SK-N-SH treated with all-trans-retinoic acid at 6 μM for 48 hours (cell line): ENCODE measurements around the gene KEAP1.

ENCODE experiments used
- ATAC-seq: fragments of 200-7000 bp; cut with Tn5 transposase; 3 replicates; pipeline ENCODE4 v1.9.1; 2020; ENCODE audit warnings: mild to moderate bottlenecking, moderate library complexity
- ARNTL ChIP-seq: fragments of 450-650 bp; formaldehyde crosslinking; IDR thresholded peaks from 2 replicates; pipeline ENCODE4 v1.5.0; 2020; ENCODE audit warnings: low read depth, mild to moderate bottlenecking, moderate library complexity, borderline replicate concordance
- BACH2 ChIP-seq: fragments of 250-450 bp; sonication (Bioruptor Pico); IDR thresholded peaks from 2 replicates; pipeline ENCODE4 v1.9.0; 2021; ENCODE audit warnings: mild to moderate bottlenecking, borderline replicate concordance
- CSDC2 ChIP-seq: fragments of 250-450 bp; sonication (Bioruptor Pico); IDR thresholded peaks from 2 replicates; pipeline ENCODE4 v1.5.0; 2020; ENCODE audit warnings: mild to moderate bottlenecking, moderate library complexity
- ESRRG ChIP-seq: fragments of 250-450 bp; sonication (Bioruptor Pico); IDR thresholded peaks from 2 replicates; pipeline ENCODE4 v1.6.1; 2021; ENCODE audit warnings: mild to moderate bottlenecking
- GLIS3 ChIP-seq: fragments of 250-450 bp; sonication (Bioruptor Pico); IDR thresholded peaks from 2 replicates; pipeline ENCODE4 v1.5.0; 2020; ENCODE audit warnings: mild to moderate bottlenecking, moderate library complexity
- ISL1 ChIP-seq: fragments of 250-450 bp; sonication (Bioruptor Pico); IDR thresholded peaks from 2 replicates; pipeline ENCODE4 v2.1.2; 2022; ENCODE audit warnings: mild to moderate bottlenecking, moderate library complexity
- PPARA ChIP-seq: fragments of 250-450 bp; sonication (Bioruptor Pico); IDR thresholded peaks from 2 replicates; pipeline ENCODE4 v1.5.0; 2020; ENCODE audit warnings: mild to moderate bottlenecking, borderline replicate concordance
- RARB ChIP-seq: fragments of 250-450 bp; sonication (Bioruptor Pico); IDR thresholded peaks from 2 replicates; pipeline ENCODE4 v1.8.0; 2021; ENCODE audit warnings: mild to moderate bottlenecking, moderate library complexity
- SNAI2 ChIP-seq: fragments of 250-450 bp; sonication (Bioruptor Pico); IDR thresholded peaks from 2 replicates; pipeline ENCODE4 v1.5.0; 2020; ENCODE audit warnings: mild to moderate bottlenecking, moderate library complexity
- TCF4 ChIP-seq: fragments of 250-450 bp; sonication (Bioruptor Pico); IDR thresholded peaks from 2 replicates; pipeline ENCODE4 v1.8.0; 2021; ENCODE audit warnings: mild to moderate bottlenecking, moderate library complexity, borderline replicate concordance
- TOX ChIP-seq: fragments of 250-450 bp; sonication (Bioruptor Pico); IDR thresholded peaks from 2 replicates; pipeline ENCODE4 v1.8.0; 2021; ENCODE audit warnings: mild to moderate bottlenecking, moderate library complexity, borderline replicate concordance
- ZC3H10 ChIP-seq: fragments of 250-450 bp; sonication (Bioruptor Pico); IDR thresholded peaks from 2 replicates; pipeline ENCODE4 v1.5.1; 2021; ENCODE audit warnings: mild to moderate bottlenecking, moderate library complexity
- ZFP3 ChIP-seq: fragments of 250-450 bp; sonication (Bioruptor Pico); IDR thresholded peaks from 2 replicates; pipeline ENCODE4 v1.5.0; 2020; ENCODE audit warnings: mild to moderate bottlenecking, moderate library complexity
- ZFP30 ChIP-seq: fragments of 450-650 bp; formaldehyde crosslinking; IDR thresholded peaks from 2 replicates; pipeline ENCODE4 v1.5.0; 2022; ENCODE audit warnings: mild to moderate bottlenecking, moderate library complexity
- ZNF565 ChIP-seq: fragments of 450-650 bp; formaldehyde crosslinking; conservative IDR thresholded peaks from 2 replicates; pipeline ENCODE4 v1.5.0; 2020; ENCODE audit warnings: low read depth, mild to moderate bottlenecking, moderate library complexity
- ZNF70 ChIP-seq: fragments of 450-650 bp; formaldehyde crosslinking; IDR thresholded peaks from 2 replicates; pipeline ENCODE4 v1.5.0; 2020; ENCODE audit warnings: mild to moderate bottlenecking, moderate library complexity
- ZNF8 ChIP-seq: fragments of 450-650 bp; formaldehyde crosslinking; IDR thresholded peaks from 2 replicates; pipeline ENCODE4 v1.5.0; 2020; ENCODE audit warnings: mild to moderate bottlenecking, moderate library complexity
- TF ChIP-seq, protein P1 (sequence below): fragments of 250-450 bp; sonication (Bioruptor Pico); IDR thresholded peaks from 2 replicates; pipeline ENCODE4 v1.8.0; 2020; ENCODE audit warnings: mild to moderate bottlenecking, moderate library complexity, borderline replicate concordance
- TF ChIP-seq, protein P2 (sequence below): fragments of 250-450 bp; sonication (Bioruptor Pico); IDR thresholded peaks from 2 replicates; pipeline ENCODE4 v1.8.0; 2021; ENCODE audit warnings: low read depth, mild to moderate bottlenecking, moderate library complexity, borderline replicate concordance
- TF ChIP-seq, protein P3 (sequence below): fragments of 250-450 bp; sonication (Bioruptor Pico); IDR thresholded peaks from 2 replicates; pipeline ENCODE4 v1.5.0; 2020; ENCODE audit warnings: mild to moderate bottlenecking, moderate library complexity
- TF ChIP-seq, protein P4 (sequence below): fragments of 250-450 bp; sonication (Bioruptor Pico); IDR thresholded peaks from 2 replicates; pipeline ENCODE4 v1.5.1; 2020; ENCODE audit warnings: low read depth, mild to moderate bottlenecking, moderate library complexity
- TF ChIP-seq, protein P5 (sequence below): fragments of 250-450 bp; sonication (Bioruptor Pico); IDR thresholded peaks from 2 replicates; pipeline ENCODE4 v1.5.1; 2021; ENCODE audit warnings: mild to moderate bottlenecking, moderate library complexity

KEAP1 gene

DNA sequence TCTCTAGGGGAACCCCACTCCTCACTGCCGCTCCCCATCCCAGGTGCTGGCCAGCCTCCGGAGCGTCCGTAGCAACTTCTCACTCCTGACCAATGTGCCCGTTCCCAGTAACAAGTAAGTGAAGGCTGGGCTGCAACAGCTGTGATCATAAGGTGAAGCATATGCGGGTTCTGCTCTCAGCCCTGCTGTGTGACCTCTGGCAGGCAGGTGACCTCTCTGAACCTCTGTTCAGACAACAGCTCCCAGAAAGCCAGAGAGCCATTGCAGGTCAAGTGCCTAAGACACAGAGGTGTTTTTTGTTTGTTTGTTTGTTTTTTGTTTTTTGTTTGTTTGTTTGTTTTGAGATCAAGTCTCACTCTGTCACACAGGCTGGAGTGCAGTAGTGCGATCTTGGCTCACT lies 54.1 kb downstream of the KEAP1 start:
- TF ChIP-seq, protein P1, sequence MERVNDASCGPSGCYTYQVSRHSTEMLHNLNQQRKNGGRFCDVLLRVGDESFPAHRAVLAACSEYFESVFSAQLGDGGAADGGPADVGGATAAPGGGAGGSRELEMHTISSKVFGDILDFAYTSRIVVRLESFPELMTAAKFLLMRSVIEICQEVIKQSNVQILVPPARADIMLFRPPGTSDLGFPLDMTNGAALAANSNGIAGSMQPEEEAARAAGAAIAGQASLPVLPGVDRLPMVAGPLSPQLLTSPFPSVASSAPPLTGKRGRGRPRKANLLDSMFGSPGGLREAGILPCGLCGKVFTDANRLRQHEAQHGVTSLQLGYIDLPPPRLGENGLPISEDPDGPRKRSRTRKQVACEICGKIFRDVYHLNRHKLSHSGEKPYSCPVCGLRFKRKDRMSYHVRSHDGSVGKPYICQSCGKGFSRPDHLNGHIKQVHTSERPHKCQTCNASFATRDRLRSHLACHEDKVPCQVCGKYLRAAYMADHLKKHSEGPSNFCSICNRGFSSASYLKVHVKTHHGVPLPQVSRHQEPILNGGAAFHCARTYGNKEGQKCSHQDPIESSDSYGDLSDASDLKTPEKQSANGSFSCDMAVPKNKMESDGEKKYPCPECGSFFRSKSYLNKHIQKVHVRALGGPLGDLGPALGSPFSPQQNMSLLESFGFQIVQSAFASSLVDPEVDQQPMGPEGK (CRISPR knock-in tag), result no peak
- TF ChIP-seq, protein P2, sequence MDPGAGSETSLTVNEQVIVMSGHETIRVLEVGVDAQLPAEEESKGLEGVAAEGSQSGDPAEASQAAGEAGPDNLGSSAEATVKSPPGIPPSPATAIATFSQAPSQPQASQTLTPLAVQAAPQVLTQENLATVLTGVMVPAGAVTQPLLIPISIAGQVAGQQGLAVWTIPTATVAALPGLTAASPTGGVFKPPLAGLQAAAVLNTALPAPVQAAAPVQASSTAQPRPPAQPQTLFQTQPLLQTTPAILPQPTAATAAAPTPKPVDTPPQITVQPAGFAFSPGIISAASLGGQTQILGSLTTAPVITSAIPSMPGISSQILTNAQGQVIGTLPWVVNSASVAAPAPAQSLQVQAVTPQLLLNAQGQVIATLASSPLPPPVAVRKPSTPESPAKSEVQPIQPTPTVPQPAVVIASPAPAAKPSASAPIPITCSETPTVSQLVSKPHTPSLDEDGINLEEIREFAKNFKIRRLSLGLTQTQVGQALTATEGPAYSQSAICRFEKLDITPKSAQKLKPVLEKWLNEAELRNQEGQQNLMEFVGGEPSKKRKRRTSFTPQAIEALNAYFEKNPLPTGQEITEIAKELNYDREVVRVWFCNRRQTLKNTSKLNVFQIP (CRISPR knock-in tag), result no peak
- TF ChIP-seq, protein P3, sequence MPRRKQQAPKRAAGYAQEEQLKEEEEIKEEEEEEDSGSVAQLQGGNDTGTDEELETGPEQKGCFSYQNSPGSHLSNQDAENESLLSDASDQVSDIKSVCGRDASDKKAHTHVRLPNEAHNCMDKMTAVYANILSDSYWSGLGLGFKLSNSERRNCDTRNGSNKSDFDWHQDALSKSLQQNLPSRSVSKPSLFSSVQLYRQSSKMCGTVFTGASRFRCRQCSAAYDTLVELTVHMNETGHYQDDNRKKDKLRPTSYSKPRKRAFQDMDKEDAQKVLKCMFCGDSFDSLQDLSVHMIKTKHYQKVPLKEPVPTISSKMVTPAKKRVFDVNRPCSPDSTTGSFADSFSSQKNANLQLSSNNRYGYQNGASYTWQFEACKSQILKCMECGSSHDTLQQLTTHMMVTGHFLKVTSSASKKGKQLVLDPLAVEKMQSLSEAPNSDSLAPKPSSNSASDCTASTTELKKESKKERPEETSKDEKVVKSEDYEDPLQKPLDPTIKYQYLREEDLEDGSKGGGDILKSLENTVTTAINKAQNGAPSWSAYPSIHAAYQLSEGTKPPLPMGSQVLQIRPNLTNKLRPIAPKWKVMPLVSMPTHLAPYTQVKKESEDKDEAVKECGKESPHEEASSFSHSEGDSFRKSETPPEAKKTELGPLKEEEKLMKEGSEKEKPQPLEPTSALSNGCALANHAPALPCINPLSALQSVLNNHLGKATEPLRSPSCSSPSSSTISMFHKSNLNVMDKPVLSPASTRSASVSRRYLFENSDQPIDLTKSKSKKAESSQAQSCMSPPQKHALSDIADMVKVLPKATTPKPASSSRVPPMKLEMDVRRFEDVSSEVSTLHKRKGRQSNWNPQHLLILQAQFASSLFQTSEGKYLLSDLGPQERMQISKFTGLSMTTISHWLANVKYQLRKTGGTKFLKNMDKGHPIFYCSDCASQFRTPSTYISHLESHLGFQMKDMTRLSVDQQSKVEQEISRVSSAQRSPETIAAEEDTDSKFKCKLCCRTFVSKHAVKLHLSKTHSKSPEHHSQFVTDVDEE (CRISPR knock-in tag), result no peak
- TF ChIP-seq, protein P4, sequence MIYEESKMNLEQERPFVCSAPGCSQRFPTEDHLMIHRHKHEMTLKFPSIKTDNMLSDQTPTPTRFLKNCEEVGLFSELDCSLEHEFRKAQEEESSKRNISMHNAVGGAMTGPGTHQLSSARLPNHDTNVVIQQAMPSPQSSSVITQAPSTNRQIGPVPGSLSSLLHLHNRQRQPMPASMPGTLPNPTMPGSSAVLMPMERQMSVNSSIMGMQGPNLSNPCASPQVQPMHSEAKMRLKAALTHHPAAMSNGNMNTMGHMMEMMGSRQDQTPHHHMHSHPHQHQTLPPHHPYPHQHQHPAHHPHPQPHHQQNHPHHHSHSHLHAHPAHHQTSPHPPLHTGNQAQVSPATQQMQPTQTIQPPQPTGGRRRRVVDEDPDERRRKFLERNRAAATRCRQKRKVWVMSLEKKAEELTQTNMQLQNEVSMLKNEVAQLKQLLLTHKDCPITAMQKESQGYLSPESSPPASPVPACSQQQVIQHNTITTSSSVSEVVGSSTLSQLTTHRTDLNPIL (CRISPR knock-in tag), result no peak
- TF ChIP-seq ZNF70 (CRISPR knock-in tag), result no peak
- TF ChIP-seq TCF4 (CRISPR knock-in tag), result no peak
- TF ChIP-seq ARNTL, result no peak
- no peak for TF ChIP-seq PPARA
- TF ChIP-seq ZNF8 (CRISPR knock-in tag), result no peak
- TF ChIP-seq ZFP3 (CRISPR knock-in tag), result no peak
- TF ChIP-seq BACH2 (CRISPR knock-in tag), result no peak
- TF ChIP-seq ISL1 (CRISPR knock-in tag), result no peak
- TF ChIP-seq ZFP30 (CRISPR knock-in tag), result no peak
- TF ChIP-seq TOX (CRISPR knock-in tag), result no peak
- TF ChIP-seq ZNF565 (CRISPR knock-in tag), result no peak
- TF ChIP-seq ESRRG (CRISPR knock-in tag), result no peak
- no peak for TF ChIP-seq CSDC2 (CRISPR knock-in tag)
- ATAC-seq, result no peak

DNA sequence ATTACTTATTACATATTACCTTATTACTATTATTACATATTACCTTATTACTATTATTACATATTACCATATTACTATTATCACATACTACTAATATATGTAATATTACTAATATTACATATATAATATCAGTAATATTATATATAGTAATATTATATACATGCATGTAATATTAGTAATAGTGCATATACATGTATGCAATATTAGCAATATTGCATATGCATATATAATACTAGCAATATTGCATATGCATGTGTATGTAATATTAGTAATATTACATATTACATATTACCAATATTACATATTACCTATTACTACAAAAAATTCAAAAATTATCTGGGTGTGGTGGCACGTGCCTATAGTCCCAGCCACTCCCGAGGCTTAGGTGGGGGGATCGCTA lies 60.5 kb downstream of the KEAP1 start:
- ATAC-seq, result no peak
- no peak for TF ChIP-seq ZC3H10 (CRISPR knock-in tag)
- TF ChIP-seq GLIS3 (CRISPR knock-in tag), result no peak
- no peak for TF ChIP-seq ZNF565 (CRISPR knock-in tag)
- TF ChIP-seq RARB (CRISPR knock-in tag), result no peak
- no peak for TF ChIP-seq BACH2 (CRISPR knock-in tag)
- TF ChIP-seq, protein P4 (CRISPR knock-in tag), result no peak
- TF ChIP-seq, protein P5, sequence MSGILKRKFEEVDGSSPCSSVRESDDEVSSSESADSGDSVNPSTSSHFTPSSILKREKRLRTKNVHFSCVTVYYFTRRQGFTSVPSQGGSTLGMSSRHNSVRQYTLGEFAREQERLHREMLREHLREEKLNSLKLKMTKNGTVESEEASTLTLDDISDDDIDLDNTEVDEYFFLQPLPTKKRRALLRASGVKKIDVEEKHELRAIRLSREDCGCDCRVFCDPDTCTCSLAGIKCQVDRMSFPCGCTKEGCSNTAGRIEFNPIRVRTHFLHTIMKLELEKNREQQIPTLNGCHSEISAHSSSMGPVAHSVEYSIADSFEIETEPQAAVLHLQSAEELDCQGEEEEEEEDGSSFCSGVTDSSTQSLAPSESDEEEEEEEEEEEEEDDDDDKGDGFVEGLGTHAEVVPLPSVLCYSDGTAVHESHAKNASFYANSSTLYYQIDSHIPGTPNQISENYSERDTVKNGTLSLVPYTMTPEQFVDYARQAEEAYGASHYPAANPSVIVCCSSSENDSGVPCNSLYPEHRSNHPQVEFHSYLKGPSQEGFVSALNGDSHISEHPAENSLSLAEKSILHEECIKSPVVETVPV (CRISPR knock-in tag), result no peak
- TF ChIP-seq, protein P2 (CRISPR knock-in tag), result no peak
- TF ChIP-seq SNAI2 (CRISPR knock-in tag), result no peak
- TF ChIP-seq CSDC2 (CRISPR knock-in tag), result no peak
- no peak for TF ChIP-seq ESRRG (CRISPR knock-in tag)
- TF ChIP-seq ZNF70 (CRISPR knock-in tag), result no peak
